Iris pigment epithelial cell (primary cell): ENCODE measurements around the gene UVSSA.

Source experiments
- DNase-seq: peaks from one replicate; pipeline ENCODE4 v3.0.0-alpha.2; 2011; ENCODE audit warnings: low read depth

UVSSA gene

DNA sequence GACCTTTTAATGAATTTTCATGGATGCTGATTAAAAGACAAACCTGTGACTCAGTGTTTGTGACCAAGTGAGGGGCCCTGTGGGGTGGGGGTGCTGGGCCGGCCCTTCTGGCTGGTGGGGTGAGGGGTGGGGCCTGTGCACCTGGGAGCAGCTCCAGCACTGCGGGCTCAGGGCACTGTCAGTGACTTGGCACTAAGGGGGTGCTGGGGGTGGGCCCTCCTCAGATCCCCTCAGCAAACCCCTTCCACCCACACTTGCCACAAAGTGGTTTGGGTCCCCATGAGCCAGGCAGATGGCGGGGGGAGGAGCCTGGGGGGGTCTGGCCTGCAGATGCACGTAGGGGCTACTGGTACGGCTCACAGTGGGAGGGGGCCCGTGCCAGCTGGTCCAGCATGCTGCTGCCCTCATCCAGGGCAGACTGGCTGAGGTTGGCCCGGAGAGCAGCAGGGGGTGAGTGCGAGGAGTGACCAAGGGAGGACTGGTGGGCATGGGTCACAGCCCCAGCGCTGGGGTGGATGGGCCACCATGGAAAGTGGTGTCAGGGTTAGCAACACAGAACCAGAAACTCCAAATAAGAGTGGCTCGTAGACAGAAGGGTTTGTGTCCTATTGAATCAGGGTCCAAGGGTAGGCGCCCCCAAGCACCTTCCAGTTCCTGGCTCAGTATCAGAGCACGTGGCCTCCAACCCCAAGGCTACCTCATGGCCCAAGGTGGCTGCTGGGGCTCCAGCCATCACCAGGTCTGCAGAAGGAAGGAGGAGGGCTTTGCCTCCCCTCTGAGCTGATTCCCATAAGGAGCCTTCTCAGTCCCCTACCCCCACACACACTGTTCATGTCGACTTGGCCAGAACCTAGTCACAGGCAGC lies 49.2 kb downstream of the UVSSA start:
- no peak for DNase-seq

DNA sequence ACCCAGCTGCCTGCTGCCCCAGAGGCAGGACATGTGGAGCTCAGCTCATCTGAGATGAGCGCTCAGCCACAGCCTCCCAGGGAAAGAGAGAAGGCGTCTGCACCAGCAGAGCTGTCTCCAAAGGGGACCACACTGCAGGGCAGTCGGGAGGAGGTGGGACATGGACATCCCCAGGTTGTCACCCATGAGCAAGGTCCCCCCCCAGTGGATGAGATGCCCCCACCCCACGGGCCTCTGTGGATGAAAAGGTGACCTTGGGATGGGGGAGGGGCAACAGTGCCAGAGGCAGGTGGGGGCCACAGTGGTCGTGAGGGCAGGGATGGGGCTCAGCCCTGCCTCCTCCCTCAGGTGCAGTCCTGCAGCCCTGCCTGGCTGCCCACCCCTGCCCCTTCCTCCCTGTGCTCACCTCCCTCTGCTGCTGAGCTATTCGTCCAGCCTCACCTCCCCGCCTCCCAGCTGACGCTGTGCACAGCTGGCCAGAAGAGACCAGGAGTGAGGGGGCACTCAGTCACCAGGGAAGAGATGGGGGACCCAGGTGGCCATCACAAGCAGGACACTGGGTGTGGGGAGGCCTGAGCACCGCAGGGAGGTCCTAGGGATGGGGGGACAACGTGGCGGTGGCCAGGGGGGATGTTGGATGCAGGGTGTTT lies 49.9 kb downstream of the UVSSA start:
- no peak for DNase-seq

GRCh38 chr4:1398681-1399507 lies 51.9 kb downstream of the UVSSA start:
- no peak for DNase-seq

DNA sequence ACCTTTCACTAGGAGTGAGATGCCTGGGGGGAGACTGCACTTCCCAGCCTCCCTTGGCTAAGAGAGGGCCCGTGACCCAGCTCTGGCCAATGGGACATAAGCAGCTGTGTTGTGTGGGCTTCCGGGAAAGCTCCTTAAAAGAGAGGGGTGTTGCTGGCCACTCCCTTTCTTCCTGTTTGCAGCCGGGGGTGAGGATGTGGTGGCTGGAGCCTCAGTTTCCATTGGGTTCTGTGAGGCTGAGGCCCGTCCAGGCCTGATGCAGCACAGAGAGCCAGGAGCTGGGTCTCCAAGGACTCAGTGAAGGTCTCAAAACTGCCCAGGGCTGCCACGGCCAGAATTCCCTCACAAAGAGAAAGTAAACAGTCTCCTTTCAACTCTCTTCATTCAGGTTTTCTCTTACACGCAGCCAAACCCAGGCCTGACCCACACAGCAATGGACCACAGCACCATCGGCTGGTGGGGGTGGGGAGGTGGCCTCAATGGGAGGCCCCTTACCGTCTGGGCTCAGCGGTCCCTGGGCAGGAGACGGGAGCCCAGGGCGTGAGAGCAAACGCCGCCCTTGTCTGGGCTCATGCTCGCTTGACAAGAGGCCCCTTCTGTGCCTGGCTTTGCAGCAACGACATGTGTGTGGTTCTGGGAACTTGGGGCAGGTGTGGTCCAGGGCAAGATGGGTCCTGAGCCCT lies 52.6 kb downstream of the UVSSA start:
- DNase-seq, result no peak

GRCh38 chr4:1400191-1400805 lies 53.3 kb downstream of the UVSSA start:
- no peak for DNase-seq

DNA sequence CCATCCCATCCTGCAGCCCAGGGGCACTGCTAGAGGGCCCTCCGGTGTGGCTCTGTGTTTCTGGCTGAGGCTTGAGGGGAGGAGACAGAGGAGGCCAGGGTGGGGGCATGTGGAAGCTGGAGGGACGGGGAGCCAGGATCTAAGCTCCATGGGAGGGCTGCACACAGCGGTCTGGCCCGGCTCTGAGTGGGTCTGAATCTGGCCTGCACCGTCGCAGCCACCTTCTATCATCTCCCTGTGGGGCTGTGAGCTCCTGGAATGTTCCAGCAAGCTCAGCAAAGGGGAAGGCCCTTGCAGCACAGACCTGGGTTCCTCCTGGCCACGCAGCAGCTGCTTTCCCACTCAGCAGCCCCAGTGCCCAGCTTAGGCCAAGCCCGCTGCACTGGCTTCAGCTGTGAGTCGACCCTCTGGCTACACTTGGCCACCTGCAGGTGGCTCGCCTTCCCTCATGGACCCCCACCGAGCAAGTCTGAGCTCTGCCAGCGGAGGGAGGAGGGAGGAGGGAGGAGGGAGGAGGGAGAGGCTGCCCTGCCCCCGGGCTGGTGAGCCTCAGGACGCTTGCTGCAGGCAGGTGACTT lies 53.9 kb downstream of the UVSSA start:
- no peak for DNase-seq

GRCh38 chr4:1401409-1402020 lies 54.5 kb downstream of the UVSSA start:
- no peak for DNase-seq

DNA sequence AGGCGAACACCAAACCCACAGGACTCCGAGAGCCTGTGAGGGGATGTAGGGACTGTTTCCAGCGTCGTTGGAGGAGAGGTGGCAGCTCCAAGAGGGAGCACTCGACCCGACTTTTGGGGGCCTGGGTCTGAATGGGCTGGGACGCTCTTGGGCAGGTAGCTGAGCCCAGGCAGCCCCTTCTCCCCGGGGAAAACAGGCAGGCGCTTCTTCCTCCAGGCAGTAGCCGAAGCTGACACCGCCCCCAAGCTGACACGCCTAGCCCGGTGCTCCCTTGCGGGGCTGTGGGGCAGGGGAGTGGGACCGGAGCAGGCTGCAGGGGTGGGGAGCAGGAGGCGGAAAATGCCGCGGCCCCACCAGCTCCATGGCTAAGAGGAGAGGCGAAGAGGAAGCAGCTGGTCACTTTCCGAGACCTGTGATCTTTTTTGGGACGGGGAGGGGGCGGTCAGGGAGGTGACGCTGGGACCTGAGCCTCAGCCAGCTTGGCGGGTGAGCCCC lies 55.1 kb downstream of the UVSSA start:
- DNase-seq, result no peak

DNA sequence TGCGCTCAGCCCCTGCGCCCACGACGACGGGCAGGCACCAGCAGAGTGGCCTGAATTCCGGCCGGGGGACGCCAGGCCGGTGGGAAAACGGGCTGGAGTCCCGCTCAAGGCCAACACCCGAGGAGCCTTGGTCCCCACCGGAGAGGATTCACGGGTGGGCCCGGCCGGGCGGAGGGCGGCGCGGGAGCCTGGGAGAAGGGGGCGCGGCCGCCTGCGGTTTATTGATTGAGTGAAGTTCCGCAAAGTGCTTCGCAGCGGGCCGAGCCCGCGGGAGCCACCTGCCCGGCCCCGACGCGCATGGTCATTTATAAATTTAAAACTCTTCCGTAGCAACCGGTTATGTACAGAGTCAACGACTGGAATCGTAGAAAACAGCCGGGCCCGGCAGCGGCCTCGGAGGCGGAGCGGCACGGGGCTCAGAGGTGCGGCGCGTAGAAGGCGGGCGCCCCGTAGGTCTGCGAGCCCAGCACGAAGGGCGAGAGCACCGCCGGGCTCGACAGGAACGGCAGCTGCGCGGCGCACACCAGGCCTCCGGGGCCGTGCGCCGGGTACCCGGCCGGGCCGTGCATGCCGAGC lies 55.6 kb downstream of the UVSSA start:
- DNase-seq, result no peak

GRCh38 chr4:1403177-1403583 lies 56.2 kb downstream of the UVSSA start:
- DNase-seq, result no peak

GRCh38 chr4:1403591-1404572 lies 56.9 kb downstream of the UVSSA start:
- DNase-seq, result no peak

DNA sequence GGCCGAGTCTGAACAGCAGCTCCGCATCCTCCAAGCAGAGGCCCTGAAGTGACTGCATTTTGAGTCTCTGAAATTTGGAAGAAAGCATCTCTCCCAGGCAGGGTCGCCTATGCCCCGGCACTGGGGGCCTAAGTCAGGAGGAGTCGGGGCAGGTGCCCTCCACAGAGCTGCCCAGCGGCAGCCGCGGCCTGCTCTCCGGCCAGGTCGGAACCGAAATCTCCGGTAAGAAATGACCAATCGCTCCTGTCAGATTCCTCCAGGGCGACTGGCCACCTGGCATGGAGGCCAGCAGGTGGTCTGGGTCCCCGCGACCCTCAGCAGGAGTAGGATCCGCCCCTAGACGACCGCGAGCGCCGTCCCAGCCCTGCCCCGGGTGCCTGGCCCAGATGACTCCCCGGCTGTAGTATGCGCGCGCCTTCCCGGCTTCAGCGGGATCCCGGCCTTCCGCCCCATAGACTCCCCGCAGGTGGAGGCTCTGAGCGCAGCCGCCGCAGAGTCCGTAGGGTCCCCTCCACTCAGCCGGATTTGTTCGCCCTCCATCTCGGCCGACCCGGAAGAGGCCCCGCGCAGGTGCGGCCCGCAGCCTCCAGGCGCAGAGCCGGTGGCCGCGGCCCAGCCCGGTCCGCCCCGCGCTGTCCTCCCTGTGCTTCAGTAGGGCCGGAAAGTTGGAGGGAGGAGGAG lies 57.7 kb downstream of the UVSSA start:
- DNase-seq, result no peak

GRCh38 chr4:1405254-1405635 lies 58.2 kb downstream of the UVSSA start:
- no peak for DNase-seq

DNA sequence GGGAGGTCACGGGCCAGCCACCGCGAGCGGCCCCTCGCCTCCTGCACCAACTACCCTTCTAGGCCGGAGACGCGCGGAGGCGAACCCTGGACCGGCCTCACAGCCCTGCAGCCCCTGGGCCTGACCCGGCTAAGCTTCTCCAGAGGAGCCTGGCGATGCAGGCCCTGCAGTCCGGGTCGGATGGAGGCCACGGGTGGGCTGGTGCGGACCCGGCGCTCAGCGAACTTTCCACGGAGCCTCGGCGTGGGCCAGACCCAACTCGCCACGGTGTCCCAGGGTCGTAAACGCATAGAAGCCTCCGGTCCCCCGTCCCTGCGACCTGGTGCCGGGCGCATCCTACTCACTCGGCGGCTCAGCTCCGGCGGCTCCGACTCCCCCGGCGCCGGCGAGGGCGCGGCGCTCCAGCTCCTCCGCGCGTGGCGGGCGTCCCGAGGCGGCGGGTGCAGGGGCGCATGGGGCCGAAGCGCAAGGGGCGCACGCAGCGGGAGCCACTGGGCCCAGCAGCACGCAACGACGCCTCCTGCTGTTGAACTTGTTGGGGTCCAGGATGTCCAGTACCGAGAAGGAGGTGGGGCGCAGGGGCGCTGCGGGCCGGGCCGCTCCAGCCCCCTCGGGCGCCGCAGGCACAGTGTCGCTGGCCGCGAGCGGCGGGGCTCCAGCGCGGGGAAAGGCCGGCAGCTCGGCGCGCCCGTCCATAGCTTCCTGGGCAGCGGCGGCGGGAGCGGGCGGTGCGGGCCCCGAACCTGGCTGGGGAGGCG lies 58.8 kb downstream of the UVSSA start:
- no peak for DNase-seq

GRCh38 chr4:1406394-1406980 lies 59.5 kb downstream of the UVSSA start, which contains the start of gene NKX1-1:
TSS of gene NKX1-1 (minus strand) at chr4:1406442. CDS start at chr4:1406442, 0 bp downstream.
- no peak for DNase-seq

GRCh38 chr4:1406981-1407656 lies 60.1 kb downstream of the UVSSA start:
- DNase-seq, result no peak
